GM12878 (cell line): ENCODE results near the gene AP5Z1. TPM values are rescaled to one million over a fixed set of nuclear protein-coding genes. Genes with fewer than 3 reads are reported as not detected.

Experiments used
- ATF2 ChIP-seq: IDR thresholded peaks from 2 replicates; pipeline ENCODE4 v1.6.1; 2012; ENCODE audit warnings: low read length, inconsistent platforms
- ATF3 ChIP-seq: IDR thresholded peaks from 2 replicates; pipeline ENCODE4 v1.6.1; 2011; ENCODE audit warnings: low read depth, mild to moderate bottlenecking, low read length, moderate library complexity, borderline replicate concordance; ENCODE audit errors: extremely low read depth
- BCLAF1 ChIP-seq: fragments of 450-650 bp; IDR thresholded peaks from 2 replicates; pipeline ENCODE4 v1.6.1; 2017; ENCODE audit warnings: antibody characterized with exemption, mild to moderate bottlenecking, moderate library complexity
- BRCA1 ChIP-seq: IDR thresholded peaks from 2 replicates; pipeline ENCODE4 v1.6.1; 2011; ENCODE audit warnings: low read depth, low read length, improper control_type of control experiment
- EGR1 ChIP-seq, 2 experiments: IDR thresholded peaks; 1 replicate in 1 of 2; 2 replicates in 1 of 2; pipeline ENCODE4 v1.6.1; 2011 to 2012; ENCODE audit warnings: low read depth in 2 of 2, low read length in 2 of 2, borderline replicate concordance in 1 of 2, mild to moderate bottlenecking in 1 of 2, moderate library complexity in 1 of 2
- FOS ChIP-seq: IDR thresholded peaks from 3 replicates; pipeline ENCODE4 v1.6.1; 2011; ENCODE audit warnings: borderline replicate concordance; ENCODE audit not compliant: insufficient read length; ENCODE audit errors: extremely low read depth
- JUND ChIP-seq: IDR thresholded peaks from 2 replicates; pipeline ENCODE4 v1.6.1; 2012; ENCODE audit warnings: low read depth, mild to moderate bottlenecking, low read length, improper control_type of control experiment, moderate library complexity
- SIX5 ChIP-seq: IDR thresholded peaks from 2 replicates; pipeline ENCODE4 v1.6.1; 2011; ENCODE audit warnings: mild to moderate bottlenecking, low read depth, low read length, moderate library complexity; ENCODE audit not compliant: severe bottlenecking
- SMAD5 ChIP-seq: IDR thresholded peaks from 2 replicates; pipeline ENCODE4 v1.6.1; 2016; ENCODE audit warnings: antibody characterized with exemption, low read depth
- SMARCA5 ChIP-seq: fragments of 450-650 bp; IDR thresholded peaks from 2 replicates; pipeline ENCODE4 v1.6.1; 2017; ENCODE audit warnings: mild to moderate bottlenecking
- YBX1 ChIP-seq: fragments of 450-650 bp; IDR thresholded peaks from 2 replicates; pipeline ENCODE4 v1.6.1; 2016; ENCODE audit warnings: antibody characterized with exemption
- YY1 ChIP-seq: IDR thresholded peaks from 2 replicates; pipeline ENCODE4 v1.6.1; 2011; ENCODE audit warnings: low read depth, mild to moderate bottlenecking, low read length
- ZBED1 ChIP-seq: IDR thresholded peaks from 2 replicates; pipeline ENCODE4 v1.6.1; 2016; ENCODE audit warnings: borderline replicate concordance
- polyA plus RNA-seq, 11 experiments: library from polyadenylated mRNA; depleted of rRNA in 4 of 11; unstranded in 6 of 11; stranded (reverse) in 5 of 11; fragments of >200 nt; fragmentation: Nextera tagmentation in 4 of 11; fragmentation: Illumina TruSeq in 1 of 11; extraction: Ambion mirVana in 4 of 11; extraction: Trizol in 1 of 11; gene quantifications; 1 replicate in 1 of 11; 2 replicates in 10 of 11; pipeline versions ENCODE4 v1.2.1 to v1.2.3, GENCODE V29; 2011 to 2016; ENCODE audit warnings: inconsistent platforms in 2 of 11, missing spikeins in 2 of 11, low read depth in 1 of 11
- total RNA-seq, 4 experiments: library from RNA; depleted of rRNA in 3 of 4; stranded (reverse); fragments of >200 nt in 3 of 4; fragmentation: Illumina TruSeq in 1 of 4; extraction: Trizol in 1 of 4; gene quantifications; 2 replicates each; pipeline versions ENCODE4 v1.2.1 to v1.2.3, GENCODE V29; 2013 to 2021

AP5Z1 gene
- total and polyA plus RNA-seq, 10 of the 15 experiments (the other 5 are each of a cell fraction or from before 2014, with no cell fraction given): 0.37 to 43.4 (median 19.4) TPM

GRCh38 chr7:4830176-4830575 is 54.8 kb downstream of the AP5Z1 start (continued):
- TF ChIP-seq ATF2: no peak
- TF ChIP-seq YY1: peak; percentile 72
- no peak for TF ChIP-seq BCLAF1
- TF ChIP-seq SIX5: no peak
- no peak for TF ChIP-seq SMAD5
- TF ChIP-seq YBX1: no peak
- TF ChIP-seq BRCA1: no peak
- 0 out of 2 replicates have a peak, but pooled peaks have one; percentile 41 for TF ChIP-seq SMARCA5
- no peak for TF ChIP-seq EGR1 (IDR thresholded peaks at IDR 0.05; ENCODE audit: borderline replicate concordance in 1 of 2, low read depth in 2 of 2, low read length in 2 of 2)
- TF ChIP-seq FOS: no peak
- no peak for TF ChIP-seq ZBED1
- no peak for TF ChIP-seq JUND
- TF ChIP-seq ATF3: no peak
- TF ChIP-seq, all 136 proteins: peak for 7
